ENCODE results near the gene TMEM106C. TPM values are rescaled to one million over a fixed set of nuclear protein-coding genes. Genes with fewer than 3 reads are reported as not detected.

Gene TMEM106C
- total RNA-seq, 3 donors from 2014 or later, result 93.9 to 208 (median 183) TPM

DNA sequence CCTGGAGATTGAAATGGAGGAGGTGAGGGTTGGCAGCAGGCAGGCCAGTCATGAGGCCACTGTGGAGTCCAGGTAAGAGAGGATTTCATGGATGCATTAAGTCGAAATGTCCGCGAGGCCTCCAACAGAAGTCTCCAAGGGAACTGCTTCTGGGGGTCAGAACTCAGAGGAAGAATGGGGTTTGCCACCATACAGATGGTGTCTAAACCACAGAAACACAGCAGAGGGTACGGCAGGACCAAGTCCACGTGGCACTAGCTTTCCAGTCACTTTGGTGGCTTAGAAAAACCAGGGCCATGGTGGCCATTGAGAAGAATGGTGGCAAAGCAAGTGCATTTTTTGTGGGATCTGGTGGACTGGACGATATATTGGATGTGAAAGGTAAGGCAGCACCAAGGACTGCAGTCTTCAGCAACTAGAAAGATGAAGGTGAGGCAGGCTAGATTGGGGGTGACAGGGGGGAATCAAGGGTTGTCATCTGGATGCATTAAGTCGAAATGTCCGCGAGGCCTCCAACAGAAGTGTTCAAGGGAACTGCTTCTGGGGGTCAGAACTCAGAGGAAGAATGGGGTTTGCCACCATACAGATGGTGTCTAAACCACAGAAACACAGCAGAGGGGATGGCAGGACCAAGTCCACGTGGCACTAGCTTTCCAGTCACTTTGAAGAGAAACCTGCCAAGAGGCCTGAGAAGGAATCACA is 22.5 kb upstream of the TMEM106C start:
- intact Hi-C loops (cut with DNase I, micrococcal nuclease), result no loop called here
- no peaks in the 10 kb centered on the region for H3K36me3 ChIP-seq (ENCODE audit: low read depth)

DNA sequence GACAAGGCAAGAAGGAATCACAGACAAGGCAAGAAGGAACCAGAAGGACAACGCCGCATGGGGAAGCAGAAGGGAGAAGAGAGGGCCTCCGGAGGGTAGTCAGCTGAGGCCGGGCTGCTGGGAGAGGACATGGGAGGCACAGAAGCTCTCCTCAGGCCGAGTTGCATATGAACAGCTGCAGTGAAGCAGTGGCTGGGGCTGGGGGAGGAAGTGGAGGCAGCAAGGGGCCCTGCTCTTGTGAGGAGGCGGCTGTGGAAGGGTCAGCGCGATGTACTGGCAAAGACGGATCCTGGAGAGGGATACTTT is 22.0 kb upstream of the TMEM106C start:
- ATAC-seq (no peak), DNase-seq (no peak)
- intact Hi-C loops (cut with DNase I, micrococcal nuclease), result no loop called here

More for the DNA sequence above, 22.5 kb upstream of the TMEM106C start:
- Histone ChIP-seq H3K9me3 (no peaks in the 10 kb centered on the region), H3K4me3 (no peak overlapping the region), H3K4me1 (ENCODE audit: low read depth) (peaks cover 34% of the 10 kb centered on the region)
- TF ChIP-seq, protein P1, sequence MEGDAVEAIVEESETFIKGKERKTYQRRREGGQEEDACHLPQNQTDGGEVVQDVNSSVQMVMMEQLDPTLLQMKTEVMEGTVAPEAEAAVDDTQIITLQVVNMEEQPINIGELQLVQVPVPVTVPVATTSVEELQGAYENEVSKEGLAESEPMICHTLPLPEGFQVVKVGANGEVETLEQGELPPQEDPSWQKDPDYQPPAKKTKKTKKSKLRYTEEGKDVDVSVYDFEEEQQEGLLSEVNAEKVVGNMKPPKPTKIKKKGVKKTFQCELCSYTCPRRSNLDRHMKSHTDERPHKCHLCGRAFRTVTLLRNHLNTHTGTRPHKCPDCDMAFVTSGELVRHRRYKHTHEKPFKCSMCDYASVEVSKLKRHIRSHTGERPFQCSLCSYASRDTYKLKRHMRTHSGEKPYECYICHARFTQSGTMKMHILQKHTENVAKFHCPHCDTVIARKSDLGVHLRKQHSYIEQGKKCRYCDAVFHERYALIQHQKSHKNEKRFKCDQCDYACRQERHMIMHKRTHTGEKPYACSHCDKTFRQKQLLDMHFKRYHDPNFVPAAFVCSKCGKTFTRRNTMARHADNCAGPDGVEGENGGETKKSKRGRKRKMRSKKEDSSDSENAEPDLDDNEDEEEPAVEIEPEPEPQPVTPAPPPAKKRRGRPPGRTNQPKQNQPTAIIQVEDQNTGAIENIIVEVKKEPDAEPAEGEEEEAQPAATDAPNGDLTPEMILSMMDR (IDR thresholded peaks at IDR 0.05), result no peak
- DNase-seq (no peak), ATAC-seq (no peak)

DNA sequence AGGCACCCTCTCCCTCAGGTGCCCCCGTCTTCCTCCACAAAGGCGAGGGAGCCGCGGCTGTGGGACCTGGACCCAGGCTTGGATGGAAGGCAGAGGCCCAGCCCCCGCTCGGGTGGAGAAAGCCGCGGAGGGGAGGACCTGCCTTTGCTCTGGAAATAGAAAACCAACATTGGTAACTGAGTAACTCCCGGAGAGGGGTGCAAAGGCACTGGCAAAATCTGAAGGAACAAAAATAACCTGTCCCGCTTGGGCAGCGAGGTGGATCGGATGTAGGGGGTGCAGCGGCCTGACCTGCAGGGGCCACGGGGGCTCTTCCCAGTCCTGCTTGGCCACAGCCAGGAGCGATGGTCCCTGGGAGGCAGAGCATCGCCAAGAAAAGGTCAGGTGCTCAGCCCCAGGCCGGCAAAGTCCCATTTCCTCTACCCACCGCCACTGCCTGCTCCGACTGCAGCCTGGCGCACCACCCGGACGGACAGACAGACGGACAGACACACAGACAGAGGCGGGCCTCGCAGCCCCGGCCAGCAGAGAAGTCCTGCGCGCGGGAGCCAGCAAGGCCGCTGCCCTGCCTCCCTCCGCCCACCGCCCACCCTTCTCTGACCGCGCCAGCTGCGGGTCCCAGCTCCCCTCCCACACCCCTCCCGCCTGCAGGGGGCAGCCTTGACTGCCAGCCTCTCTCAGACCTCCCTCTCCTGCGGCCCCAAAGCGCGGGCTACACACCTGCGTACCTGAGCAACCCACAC is 21.4 kb upstream of the TMEM106C start:
- no peaks in the 10 kb centered on the region for H3K36me3 ChIP-seq (ENCODE audit: low read depth)
- no peaks in the 10 kb centered on the region for H3K9me3 ChIP-seq
- ATAC-seq (no peak), DNase-seq (peak in 1 of 3 donors; percentile 58)
- H3K4me1 ChIP-seq (ENCODE audit: low read depth), result peaks cover 35% of the 10 kb centered on the region
- intact Hi-C loops (cut with DNase I, micrococcal nuclease), result no loop called here
- H3K4me3 ChIP-seq, result no peak overlapping the region
- TF ChIP-seq, protein P1 (IDR thresholded peaks at IDR 0.05), result peak; percentile 8

More for the DNA sequence above, 22.0 kb upstream of the TMEM106C start:
- Histone ChIP-seq H3K4me1 (ENCODE audit: low read depth) (peaks cover 35% of the 10 kb centered on the region), H3K9me3 (no peaks in the 10 kb centered on the region), H3K4me3 (no peak overlapping the region), H3K36me3 (ENCODE audit: low read depth) (no peaks in the 10 kb centered on the region)
- TF ChIP-seq, protein P1 (IDR thresholded peaks at IDR 0.05), result no peak

DNA sequence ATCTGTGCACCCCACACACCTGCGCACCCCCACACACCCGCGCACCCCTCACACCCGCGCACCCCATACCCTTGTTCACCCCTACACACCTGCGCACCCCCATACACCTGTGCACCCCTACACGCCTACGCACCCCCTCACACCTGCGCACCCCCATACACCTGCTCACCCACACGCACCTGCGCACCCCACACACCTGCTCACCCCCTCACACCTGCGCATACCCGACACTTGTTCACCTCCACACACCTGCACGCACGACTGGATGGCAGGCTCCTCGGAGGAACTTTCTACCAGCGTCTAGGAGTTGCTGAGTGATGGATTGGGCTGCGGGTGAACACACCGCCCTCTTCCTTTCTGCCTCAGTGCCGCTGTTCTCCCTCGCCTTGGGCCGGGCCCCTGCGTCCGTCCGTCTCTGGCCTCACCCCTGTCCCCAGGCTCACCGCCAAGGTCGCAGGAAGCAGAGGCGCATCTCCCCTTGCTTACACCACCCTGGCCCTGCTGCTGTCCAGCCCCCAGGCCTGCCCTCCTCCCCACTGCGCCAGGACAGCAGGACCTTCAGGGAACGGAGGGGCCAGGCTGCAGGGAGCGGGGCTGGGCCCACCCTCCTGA is 20.7 kb upstream of the TMEM106C start:
- intact Hi-C loops (cut with DNase I, micrococcal nuclease), result no loop called here
- H3K9me3 ChIP-seq, result no peaks in the 10 kb centered on the region
- TF ChIP-seq, protein P1 (IDR thresholded peaks at IDR 0.05), result no peak
- peaks cover 35% of the 10 kb centered on the region for H3K4me1 ChIP-seq (ENCODE audit: low read depth)
- DNase-seq (peak in 1 of 3 donors; percentile 54), ATAC-seq (no peak)
- no peaks in the 10 kb centered on the region for H3K36me3 ChIP-seq (ENCODE audit: low read depth)
- H3K4me3 ChIP-seq, result no peak overlapping the region

DNA sequence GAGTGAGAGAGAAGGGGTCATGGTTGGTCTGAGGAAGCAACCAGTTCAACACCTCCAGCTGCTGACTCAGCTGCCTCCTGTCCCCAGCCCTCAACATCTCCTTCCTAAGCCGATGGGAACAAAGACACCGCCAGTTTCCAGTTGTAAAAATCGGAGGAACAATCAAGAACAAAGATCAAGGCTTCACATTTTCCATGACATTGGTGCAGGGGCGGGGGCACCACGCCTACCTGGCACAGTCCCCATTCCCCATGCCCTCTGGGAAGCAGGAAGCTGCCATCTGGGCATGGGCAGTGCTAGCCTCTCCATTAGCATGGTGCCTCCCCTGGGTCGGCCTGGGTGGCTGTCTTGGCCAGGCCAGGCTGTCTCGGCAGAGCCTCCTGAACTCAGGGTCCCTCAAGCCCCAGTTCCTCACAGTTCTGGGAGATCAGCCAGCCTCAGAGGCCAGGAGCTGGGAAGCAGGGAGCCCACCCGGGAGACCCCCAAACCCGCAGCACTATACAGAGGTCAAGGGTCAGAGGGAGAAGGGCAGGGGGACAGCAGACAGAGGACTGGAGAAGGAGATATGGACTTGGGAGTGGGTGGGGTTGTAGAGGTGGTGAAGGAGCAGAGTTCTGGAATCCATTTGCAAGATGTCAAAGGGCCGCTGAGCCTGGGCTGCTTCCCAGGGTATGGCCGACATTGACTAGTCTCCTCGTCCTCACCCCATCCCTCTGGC is 19.6 kb upstream of the TMEM106C start:
- TF ChIP-seq, protein P1 (IDR thresholded peaks at IDR 0.05), result no peak
- H3K4me1 ChIP-seq (ENCODE audit: low read depth), result peaks cover 36% of the 10 kb centered on the region
- ATAC-seq, result peak; percentile 78
- peak; percentile 87 to 95 (median 91) for DNase-seq
- no peak overlapping the region for H3K4me3 ChIP-seq
- H3K9me3 ChIP-seq, result no peaks in the 10 kb centered on the region
- intact Hi-C loops (cut with DNase I, micrococcal nuclease), result no loop called here
- no peaks in the 10 kb centered on the region for H3K36me3 ChIP-seq (ENCODE audit: low read depth)
